ENCODE data around the gene RNU1-4.
"Not testable (repeated sequence)": the region's sequence is repeated elsewhere in the genome, so short reads cannot be mapped to it uniquely, and the experiment has no call there.

RNU1-4 gene

DNA sequence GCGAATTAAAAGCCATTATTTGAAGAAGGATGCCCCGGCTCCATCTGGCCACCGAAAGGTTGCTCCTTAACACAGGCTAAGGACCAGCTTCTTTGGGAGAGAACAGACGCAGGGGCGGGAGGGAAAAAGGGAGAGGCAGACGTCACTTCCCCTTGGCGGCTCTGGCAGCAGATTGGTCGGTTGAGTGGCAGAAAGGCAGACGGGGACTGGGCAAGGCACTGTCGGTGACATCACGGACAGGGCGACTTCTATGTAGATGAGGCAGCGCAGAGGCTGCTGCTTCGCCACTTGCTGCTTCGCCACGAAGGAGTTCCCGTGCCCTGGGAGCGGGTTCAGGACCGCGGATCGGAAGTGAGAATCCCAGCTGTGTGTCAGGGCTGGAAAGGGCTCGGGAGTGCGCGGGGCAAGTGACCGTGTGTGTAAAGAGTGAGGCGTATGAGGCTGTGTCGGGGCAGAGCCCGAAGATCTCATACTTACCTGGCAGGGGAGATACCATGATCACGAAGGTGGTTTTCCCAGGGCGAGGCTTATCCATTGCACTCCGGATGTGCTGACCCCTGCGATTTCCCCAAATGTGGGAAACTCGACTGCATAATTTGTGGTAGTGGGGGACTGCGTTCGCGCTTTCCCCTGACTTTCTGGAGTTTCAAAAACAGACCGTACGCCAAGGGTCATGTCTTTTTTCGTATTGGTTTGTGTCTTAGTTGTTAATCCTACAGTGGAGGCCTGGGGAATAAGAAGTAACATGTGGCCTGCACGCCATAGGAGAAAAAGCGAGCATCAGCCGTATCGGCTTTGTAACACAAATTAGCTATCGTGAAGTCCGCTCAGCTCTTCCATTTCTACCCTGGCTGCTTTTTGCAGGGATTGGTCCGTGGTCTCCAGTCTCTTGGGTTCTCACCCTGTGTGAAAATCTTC is at the start of gene RNU1-4:
TSS of gene RNU1-4 (plus strand) at position 470 of the 918 bp plus-strand sequence.
- H3K9me3 ChIP-seq; DNase-seq; H3K27ac ChIP-seq; H3K4me3 ChIP-seq; H3K27me3 ChIP-seq; H3K36me3 ChIP-seq; H3K4me1 ChIP-seq; intact Hi-C loops (cut with DNase I; ENCODE audit: low total_unique reads): not testable (repeated sequence)

DNA sequence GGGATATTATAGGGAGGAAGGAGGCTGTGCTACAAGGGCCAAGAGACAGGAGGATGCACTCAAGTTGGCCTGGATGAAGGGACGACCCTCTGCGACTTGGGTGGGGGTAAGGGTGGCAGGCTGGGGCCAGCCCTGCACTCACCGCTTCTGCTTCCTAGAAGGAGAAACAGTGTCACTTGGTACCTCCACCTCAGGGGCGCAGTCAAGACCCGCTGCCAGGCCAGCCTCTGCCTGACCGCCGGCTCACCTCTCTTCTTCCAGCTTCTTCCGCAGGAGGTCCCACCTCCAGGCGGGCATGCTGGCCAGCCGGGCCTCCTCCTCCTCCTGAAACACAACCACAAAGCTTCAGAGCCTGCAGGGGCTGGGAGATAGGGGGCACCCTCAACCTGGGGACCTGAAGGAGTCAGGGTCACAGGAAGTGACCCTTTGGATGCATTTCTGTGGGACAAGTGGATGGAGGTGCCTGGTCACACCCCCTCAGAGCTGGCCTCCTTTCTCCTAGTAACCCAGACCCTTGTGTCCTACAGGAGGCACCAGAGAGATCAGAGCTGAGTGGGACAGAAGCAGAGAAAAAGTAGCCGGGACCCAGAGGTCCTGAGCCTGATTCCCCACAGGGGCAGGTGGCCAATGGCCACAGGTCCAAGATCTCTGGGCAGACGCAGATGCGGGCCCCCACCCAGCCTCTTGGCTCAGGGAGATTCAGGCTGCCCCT is 49.2 kb upstream of the RNU1-4 start:
- intact Hi-C loops (cut with DNase I; ENCODE audit: low total_unique reads); H3K27ac ChIP-seq; H3K4me1 ChIP-seq; H3K4me3 ChIP-seq; H3K9me3 ChIP-seq; H3K36me3 ChIP-seq; DNase-seq; H3K27me3 ChIP-seq: not testable (repeated sequence)

DNA sequence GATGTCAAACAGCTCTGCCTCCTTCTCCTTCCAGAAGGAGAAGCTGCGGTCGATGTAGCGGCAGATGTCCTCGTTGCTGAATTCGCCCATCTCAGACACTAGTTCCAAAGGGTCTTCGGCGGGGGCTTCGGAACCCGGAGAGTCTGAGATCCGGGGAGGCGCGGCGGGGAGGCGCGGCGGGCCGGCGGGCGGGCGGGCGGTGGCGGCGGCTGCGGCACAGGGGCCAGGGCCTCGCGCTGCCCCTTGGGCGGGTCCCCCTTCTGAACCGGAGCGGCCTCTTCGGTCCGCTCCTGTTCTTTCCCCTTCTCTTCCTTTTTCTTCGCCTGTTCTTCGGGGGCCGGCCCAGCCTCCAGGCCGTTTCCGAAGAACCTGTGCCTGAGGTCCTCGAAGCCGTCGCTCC is 48.0 kb upstream of the RNU1-4 start:
- DNase-seq; H3K4me3 ChIP-seq; H3K36me3 ChIP-seq; H3K9me3 ChIP-seq; intact Hi-C loops (cut with DNase I; ENCODE audit: low total_unique reads); H3K27ac ChIP-seq; H3K4me1 ChIP-seq: not testable (repeated sequence)
- H3K27me3 ChIP-seq = peaks cover 0 to 15% of the 10 kb centered on the region in 2 donors

DNA sequence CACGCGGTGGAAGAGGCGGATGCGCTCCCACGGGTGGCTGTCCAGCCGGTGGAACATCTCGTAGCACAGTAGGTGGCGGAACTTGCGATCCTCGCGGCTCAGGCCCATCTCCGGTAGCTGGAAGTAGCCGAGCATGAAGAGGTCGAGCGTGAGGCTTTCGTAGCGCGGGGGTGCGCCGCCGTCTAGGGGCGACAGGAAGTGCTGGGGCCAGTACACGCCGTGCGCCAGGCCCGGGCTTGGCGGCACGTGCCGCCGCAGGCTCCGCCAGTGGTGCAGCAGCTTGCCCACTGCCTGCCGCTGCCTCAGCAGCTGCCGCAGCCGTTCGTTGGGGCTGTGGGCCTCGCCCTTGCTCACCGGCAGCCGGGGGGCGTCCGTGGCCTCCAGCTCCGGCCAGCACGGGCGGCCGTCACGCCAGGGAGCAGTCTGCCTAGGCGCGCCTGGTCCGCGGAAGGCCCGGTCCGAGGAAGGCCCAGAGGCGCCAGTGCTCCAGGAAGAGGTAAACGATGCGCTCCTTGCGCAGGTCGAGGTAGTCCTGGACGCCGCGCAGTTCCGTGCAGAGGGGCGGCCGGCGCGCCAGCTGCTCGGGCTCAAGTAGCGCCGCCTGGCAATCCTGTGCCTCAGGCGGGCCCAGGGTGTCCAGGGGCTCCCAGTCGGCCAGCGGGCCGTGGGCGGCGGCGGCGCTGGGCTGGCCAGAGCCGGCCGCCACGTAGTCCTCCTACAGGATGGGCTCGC is 47.4 kb upstream of the RNU1-4 start:
- H3K4me3 ChIP-seq; intact Hi-C loops (cut with DNase I; ENCODE audit: low total_unique reads); H3K4me1 ChIP-seq; H3K36me3 ChIP-seq; H3K9me3 ChIP-seq; H3K27ac ChIP-seq; DNase-seq: not testable (repeated sequence)
- peaks cover 0 to 15% of the 10 kb centered on the region in 2 donors for H3K27me3 ChIP-seq

DNA sequence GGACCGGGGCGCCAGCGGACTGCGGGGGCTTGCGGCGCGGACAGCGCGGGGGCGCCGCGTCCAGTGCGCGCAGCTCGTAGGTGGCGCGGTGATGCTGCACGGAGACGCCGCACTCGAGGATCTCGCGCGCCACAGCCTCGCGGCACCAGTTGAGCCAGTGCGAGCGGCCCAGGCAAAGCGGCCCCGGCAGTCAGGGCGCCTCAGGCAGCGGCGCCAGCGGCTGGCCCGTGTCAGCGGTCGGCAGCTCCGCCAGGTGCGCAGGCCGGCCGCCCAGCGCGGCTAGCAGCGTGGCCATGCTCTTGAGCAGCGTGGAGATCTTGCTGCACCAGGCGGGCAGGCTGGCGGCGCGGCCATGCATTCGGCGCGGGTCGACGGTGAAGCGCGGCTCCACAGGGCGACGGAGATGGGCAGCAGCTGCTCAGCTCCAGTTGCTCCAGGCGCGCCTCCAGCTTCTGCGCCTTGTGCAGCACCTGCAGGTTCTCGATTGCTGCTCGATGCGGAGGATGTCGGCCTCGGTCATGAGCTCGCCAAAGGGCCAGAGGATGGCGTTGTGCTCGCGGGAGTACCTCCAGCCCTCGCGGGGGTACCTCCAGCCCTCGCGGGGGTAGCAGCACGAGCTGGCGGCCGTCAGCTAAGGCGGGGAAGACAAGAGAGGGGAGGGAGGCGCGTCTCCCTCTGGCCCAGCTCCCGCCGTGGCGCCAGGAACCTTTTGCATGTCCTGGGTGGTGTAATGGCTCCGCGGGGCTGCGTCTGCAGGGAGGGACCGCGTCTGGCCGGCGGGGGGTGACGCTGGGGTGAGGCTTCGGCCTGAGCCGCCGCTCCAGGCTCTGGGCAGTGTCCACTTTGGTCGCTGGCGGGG is 46.6 kb upstream of the RNU1-4 start:
- H3K4me1 ChIP-seq; DNase-seq; H3K27ac ChIP-seq; H3K4me3 ChIP-seq; H3K9me3 ChIP-seq; H3K36me3 ChIP-seq; intact Hi-C loops (cut with DNase I; ENCODE audit: low total_unique reads): not testable (repeated sequence)
- H3K27me3 ChIP-seq = peaks cover 0 to 17% of the 10 kb centered on the region in 2 donors

DNA sequence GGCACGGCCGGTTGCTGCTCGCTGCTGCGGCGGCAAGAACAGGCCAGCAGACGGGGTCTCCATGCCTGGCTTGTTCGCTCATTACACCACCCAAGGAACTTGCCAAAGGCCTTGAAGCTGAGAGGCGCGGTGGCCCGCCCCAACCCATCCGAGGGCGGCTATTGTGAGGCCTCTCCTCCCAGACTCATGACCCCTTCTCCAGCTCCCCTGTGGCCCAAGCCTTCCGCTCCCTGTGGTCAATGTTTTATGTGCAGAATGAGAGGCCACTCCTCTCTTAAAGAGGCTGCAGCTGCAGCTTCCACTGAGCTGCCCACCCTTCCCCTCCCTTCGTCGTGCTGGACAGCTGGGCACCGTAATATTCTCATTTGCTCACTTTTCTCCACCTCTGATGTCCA is 46.0 kb upstream of the RNU1-4 start:
- H3K4me1 ChIP-seq; DNase-seq; intact Hi-C loops (cut with DNase I; ENCODE audit: low total_unique reads): not testable (repeated sequence)

DNA sequence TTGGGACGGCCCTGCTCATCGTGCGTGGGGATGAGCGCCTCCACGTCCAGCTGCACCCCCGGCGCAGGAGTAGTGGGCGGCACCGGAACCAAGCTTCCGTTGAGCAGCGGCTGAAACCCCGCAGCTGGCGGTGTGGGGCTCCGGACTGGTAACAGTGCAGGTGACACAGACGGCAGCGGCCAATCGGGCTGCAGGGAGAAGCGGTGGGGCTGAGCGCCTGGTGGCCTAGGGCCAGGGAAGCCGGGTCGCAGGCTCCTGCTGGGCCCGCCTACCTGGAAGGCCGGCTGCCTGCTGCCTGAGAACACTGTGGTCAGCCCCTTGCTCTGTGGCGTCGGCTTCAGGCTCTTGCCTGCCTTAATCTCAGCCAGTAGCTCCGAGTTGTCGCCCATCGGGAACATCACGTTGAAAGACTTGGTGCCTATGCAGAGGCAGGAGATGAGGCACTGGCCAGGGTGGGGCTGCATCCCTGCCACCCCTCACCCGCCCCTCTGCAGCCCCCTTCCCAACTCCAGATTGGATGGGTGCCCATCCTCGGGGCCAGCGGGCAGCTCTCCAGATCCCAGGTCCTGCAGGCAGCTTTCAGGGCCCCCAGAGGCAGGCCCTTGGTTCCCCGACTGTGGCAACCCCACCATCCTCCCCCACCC is 43.7 kb upstream of the RNU1-4 start:
- DNase-seq; intact Hi-C loops (cut with DNase I; ENCODE audit: low total_unique reads); H3K9me3 ChIP-seq; H3K4me3 ChIP-seq; H3K4me1 ChIP-seq; H3K27ac ChIP-seq; H3K36me3 ChIP-seq: not testable (repeated sequence)
- H3K27me3 ChIP-seq = peaks cover 0 to 21% of the 10 kb centered on the region in 2 donors

More for the DNA sequence above, 46.0 kb upstream of the RNU1-4 start:
- not testable (repeated sequence) for H3K9me3 ChIP-seq, H3K27ac ChIP-seq, H3K36me3 ChIP-seq, H3K4me3 ChIP-seq
- H3K27me3 ChIP-seq = peaks cover 0 to 18% of the 10 kb centered on the region in 2 donors

DNA sequence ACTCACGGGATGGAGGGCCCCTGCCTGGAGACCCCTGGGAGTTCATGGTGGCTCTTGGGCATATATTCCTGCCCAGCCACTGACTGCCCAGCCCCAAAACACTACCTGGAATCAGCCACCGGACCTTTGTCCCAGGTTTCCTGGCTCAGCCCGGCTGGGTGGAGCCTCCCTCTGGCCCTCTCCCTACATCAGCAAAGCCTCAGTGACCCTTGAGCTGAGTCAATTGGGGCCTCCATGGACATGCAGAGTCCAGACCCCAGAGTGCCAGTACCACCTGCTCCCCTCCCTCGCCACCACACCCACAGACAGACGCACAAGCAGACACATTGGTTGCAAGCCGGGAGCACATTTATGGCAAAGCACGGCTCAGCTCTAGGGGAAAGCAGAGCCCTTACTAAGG is 43.2 kb upstream of the RNU1-4 start:
- DNase-seq; intact Hi-C loops (cut with DNase I; ENCODE audit: low total_unique reads): not testable (repeated sequence)

DNA sequence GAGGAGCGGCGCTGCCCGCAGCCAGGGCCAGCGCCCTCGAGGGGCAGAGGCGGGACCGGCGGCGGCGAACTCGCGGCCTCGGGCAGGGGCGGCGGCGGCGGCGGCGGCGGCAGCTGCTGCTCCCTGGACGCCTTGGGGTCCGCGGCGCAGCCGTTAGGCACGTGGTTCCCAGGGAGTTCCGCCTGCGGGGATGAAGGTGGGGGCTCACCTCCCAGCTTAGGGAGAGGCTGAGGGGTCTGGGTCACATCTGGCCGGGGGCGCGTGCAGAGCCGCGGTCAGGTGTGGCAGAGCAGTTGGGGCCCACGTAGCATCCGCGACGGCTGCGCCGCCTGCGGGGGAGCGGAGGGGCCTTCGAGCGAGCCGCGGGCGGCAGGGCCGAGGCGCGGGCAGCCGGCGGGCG is 40.9 kb upstream of the RNU1-4 start:
- DNase-seq; H3K9me3 ChIP-seq; H3K4me1 ChIP-seq; H3K36me3 ChIP-seq; H3K27ac ChIP-seq; intact Hi-C loops (cut with DNase I; ENCODE audit: low total_unique reads); H3K4me3 ChIP-seq: not testable (repeated sequence)
- H3K27me3 ChIP-seq = peaks cover 0 to 23% of the 10 kb centered on the region in 2 donors

More for the DNA sequence above, 43.2 kb upstream of the RNU1-4 start:
- H3K27me3 ChIP-seq = peaks cover 0 to 21% of the 10 kb centered on the region in 2 donors
- H3K4me3 ChIP-seq, H3K4me1 ChIP-seq, H3K27ac ChIP-seq, H3K36me3 ChIP-seq, H3K9me3 ChIP-seq: not testable (repeated sequence)

DNA sequence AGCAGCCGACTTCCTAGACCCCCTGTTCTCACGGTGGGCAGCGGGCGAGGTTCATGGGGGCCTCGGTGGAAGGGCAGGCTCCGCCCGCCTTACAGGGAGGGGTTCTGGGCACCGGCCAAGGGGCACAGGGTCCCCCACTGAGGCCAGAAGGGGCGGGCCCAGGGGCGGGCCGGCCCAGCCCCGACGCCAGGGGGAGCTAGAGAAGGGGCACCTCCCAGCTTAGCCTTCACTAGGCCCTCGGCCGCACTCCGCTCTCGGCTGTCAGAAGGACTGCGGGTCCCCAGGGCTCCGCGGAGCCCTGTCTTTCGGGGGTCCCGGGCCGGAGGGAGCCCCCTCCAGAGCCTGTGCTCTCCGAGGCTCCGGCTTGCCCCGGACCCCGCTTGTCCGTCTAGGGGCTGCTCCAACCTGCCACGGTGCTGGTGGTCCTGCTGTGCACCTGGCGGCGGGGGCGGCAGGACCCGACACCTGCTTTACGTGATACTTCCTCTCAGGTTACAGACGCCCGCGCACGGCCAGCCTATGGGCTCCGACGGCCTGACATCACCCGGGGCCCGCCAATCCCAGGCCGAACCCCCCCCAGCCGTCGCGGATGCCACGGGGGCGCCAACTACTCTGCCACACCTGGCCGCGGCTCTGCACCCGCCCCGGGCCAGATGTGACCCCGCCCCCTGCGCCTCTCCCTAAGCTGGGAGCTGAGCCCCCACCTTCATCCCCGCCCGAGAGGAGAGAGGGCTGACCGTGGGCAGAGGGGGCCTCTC is 40.0 kb upstream of the RNU1-4 start:
- H3K27ac ChIP-seq; H3K4me3 ChIP-seq; H3K4me1 ChIP-seq; intact Hi-C loops (cut with DNase I; ENCODE audit: low total_unique reads); H3K36me3 ChIP-seq; H3K9me3 ChIP-seq; DNase-seq: not testable (repeated sequence)
- H3K27me3 ChIP-seq = peaks cover 0 to 23% of the 10 kb centered on the region in 2 donors

DNA sequence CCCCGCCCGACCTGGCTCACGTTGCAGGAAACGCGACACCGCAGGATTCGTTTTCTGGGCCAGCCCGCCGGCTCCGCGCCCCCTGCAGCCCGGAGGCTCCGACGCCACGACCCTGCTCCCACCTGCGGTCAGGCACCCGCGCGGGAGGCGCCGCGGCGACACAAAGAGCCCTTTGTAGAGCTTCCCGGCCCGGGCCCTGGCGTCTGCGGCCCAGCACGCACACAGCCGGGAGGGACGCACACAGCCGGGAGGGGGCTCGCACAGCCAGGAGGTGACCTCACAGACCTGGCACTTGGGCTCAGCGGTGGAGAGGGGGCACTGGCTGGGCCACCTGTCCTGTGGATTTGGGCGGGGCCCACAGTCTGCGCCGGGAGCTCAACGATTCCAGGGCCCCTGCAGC is 39.1 kb upstream of the RNU1-4 start:
- intact Hi-C loops (cut with DNase I; ENCODE audit: low total_unique reads); H3K27ac ChIP-seq; DNase-seq; H3K4me3 ChIP-seq; H3K4me1 ChIP-seq; H3K9me3 ChIP-seq; H3K36me3 ChIP-seq: not testable (repeated sequence)
- peaks cover 0 to 23% of the 10 kb centered on the region in 2 donors for H3K27me3 ChIP-seq

DNA sequence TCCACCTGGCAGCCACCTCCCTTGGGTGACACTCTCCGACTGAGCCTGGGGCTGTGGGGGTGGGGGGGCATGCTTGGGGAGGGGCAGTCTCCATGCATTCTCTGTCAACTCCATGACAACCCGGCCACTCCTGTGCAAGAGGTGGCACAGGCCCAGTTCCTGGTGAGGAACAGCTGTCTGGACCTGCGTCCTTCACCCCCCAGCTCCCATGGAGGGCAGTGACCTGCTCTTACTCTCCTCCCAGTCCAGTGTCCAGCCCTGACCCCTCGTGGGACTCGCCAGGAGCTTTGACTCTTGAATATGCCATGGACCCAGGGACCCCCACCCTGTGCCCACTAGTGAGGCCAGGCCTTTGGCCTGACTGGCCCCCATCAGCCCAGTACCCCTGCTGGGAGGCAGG is 38.0 kb upstream of the RNU1-4 start:
- H3K27ac ChIP-seq; intact Hi-C loops (cut with DNase I; ENCODE audit: low total_unique reads); DNase-seq; H3K4me1 ChIP-seq; H3K4me3 ChIP-seq; H3K9me3 ChIP-seq; H3K36me3 ChIP-seq: not testable (repeated sequence)
- peaks cover 0 to 17% of the 10 kb centered on the region in 2 donors for H3K27me3 ChIP-seq
